CD4-positive, CD25-positive, alpha-beta regulatory T cell (primary cell): ENCODE measurements around the gene GAP43. TPM values are rescaled to one million over a fixed set of nuclear protein-coding genes. Genes with fewer than 3 reads are reported as not detected.

Source experiments
- ATAC-seq, 2 donors: fragments of 150-1000 bp; cut with Tn5 transposase; one replicate each; pipeline ENCODE4 v1.10.0; 2021; ENCODE audit warnings: low read depth in 2 of 2, moderate number of reproducible peaks in 2 of 2, moderate library complexity in 1 of 2
- DNase-seq, 3 donors: peaks; one replicate each; pipeline versions ENCODE4 v3.0.0 to v3.0.0-alpha.2; 2012 to 2022; ENCODE audit warnings: mixed read lengths in 1 of 3
- H3K27ac ChIP-seq: one replicate; pipeline ENCODE4 v1.7.0; 2013; ENCODE audit warnings: mild to moderate bottlenecking, low read length; ENCODE audit not compliant: insufficient read depth, poor library complexity, severe bottlenecking
- H3K27me3 ChIP-seq: one replicate; pipeline ENCODE4 v1.7.0; 2013; ENCODE audit warnings: low read length; ENCODE audit not compliant: control insufficient read depth, insufficient read depth
- H3K36me3 ChIP-seq: one replicate; pipeline ENCODE4 v1.7.0; 2013; ENCODE audit warnings: mild to moderate bottlenecking, low read length, moderate library complexity; ENCODE audit not compliant: control insufficient read depth, insufficient read depth
- H3K4me1 ChIP-seq: 2 replicates; pipeline ENCODE4 v1.7.0; 2013; ENCODE audit warnings: mild to moderate bottlenecking, low read length; ENCODE audit not compliant: insufficient read depth, control insufficient read depth, poor library complexity, severe bottlenecking
- H3K4me3 ChIP-seq: one replicate; pipeline ENCODE4 v1.7.0; 2013; ENCODE audit warnings: low read depth, mild to moderate bottlenecking, low read length, moderate library complexity
- H3K9me3 ChIP-seq, 2 experiments: 1 replicate in 1 of 2; 2 replicates in 1 of 2; pipeline ENCODE4 v1.7.0; 2013; ENCODE audit warnings: low read length in 2 of 2, mild to moderate bottlenecking in 1 of 2, moderate library complexity in 1 of 2; ENCODE audit not compliant: control insufficient read depth in 2 of 2
- H3K27ac Mint-ChIP-seq, 3 donors: one replicate each; pipeline ENCODE4 v1.8.0; 2020 to 2022; ENCODE audit warnings: mild to moderate bottlenecking in 3 of 3, mixed read lengths in 3 of 3, moderate library complexity in 2 of 3
- H3K27me3 Mint-ChIP-seq: one replicate; pipeline ENCODE4 v1.8.0; 2022; ENCODE audit warnings: mild to moderate bottlenecking, mixed read lengths
- H3K36me3 Mint-ChIP-seq: one replicate; pipeline ENCODE4 v1.8.0; 2020; ENCODE audit warnings: mixed read lengths
- H3K4me1 Mint-ChIP-seq, 4 donors: one replicate each; pipeline ENCODE4 v1.8.0; 2020 to 2022; ENCODE audit warnings: mixed read lengths in 4 of 4, mild to moderate bottlenecking in 1 of 4
- H3K4me3 Mint-ChIP-seq, 4 donors: one replicate each; pipeline ENCODE4 v1.8.0; 2020 to 2022; ENCODE audit warnings: mild to moderate bottlenecking in 4 of 4, mixed read lengths in 4 of 4, moderate library complexity in 3 of 4
- H3K9me3 Mint-ChIP-seq, 7 donors: one replicate each; pipeline ENCODE4 v1.8.0; 2020 to 2022; ENCODE audit warnings: mixed read lengths in 7 of 7, mild to moderate bottlenecking in 3 of 7, moderate library complexity in 2 of 7
- polyA plus RNA-seq, 4 donors: library from polyadenylated mRNA; unstranded; fragments of 300-500 nt; fragmentation: Illumina TruSeq; gene quantifications; one replicate each; pipeline ENCODE4 v1.2.3, GENCODE V29; 2021
- total RNA-seq: library from RNA; stranded (reverse); gene quantifications from one replicate; pipeline ENCODE4 v1.2.3, GENCODE V29; 2022

The GAP43 gene
- total and polyA plus RNA-seq, 5 donors from 2014 or later: not detected

DNA sequence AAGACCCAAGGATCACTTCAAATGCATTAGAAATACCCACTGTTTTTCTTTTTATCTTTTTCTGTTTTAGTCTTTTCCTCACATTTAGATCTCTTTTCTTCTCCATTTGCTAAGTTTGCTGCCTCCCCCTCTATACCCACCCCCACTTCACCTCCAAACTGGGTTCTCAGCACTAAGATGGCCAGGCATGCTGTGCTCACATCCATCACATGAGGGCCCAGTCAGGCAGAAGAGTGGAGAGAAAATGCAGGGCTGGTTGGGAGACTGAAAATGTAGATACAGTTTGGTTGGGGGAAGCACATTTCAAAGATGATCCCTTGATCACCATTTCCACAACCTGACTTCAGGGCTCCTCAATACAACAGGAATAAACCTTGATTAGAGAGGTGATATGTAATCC is 8.7 kb downstream of the GAP43 start:
- Histone ChIP-seq H3K27ac (no peak overlapping the region), H3K4me1 (no peaks in the 10 kb centered on the region), H3K4me3 (no peak overlapping the region), H3K9me3 (no peaks in the 10 kb centered on the region), H3K36me3 (no peaks in the 10 kb centered on the region), H3K27me3 (peaks cover 5% of the 10 kb centered on the region)
- peaks cover 14% of the 10 kb centered on the region for H3K27me3 Mint-ChIP-seq
- peaks cover 0 to 1% (median 0%) of the 10 kb centered on the region in 7 donors for H3K9me3 Mint-ChIP-seq
- ATAC-seq: no peak
- no peaks in the 10 kb centered on the region for H3K4me1 Mint-ChIP-seq
- no peak overlapping the region for H3K27ac Mint-ChIP-seq
- H3K4me3 Mint-ChIP-seq: no peak overlapping the region
- H3K36me3 Mint-ChIP-seq: no peaks in the 10 kb centered on the region
- DNase-seq: no peak

DNA sequence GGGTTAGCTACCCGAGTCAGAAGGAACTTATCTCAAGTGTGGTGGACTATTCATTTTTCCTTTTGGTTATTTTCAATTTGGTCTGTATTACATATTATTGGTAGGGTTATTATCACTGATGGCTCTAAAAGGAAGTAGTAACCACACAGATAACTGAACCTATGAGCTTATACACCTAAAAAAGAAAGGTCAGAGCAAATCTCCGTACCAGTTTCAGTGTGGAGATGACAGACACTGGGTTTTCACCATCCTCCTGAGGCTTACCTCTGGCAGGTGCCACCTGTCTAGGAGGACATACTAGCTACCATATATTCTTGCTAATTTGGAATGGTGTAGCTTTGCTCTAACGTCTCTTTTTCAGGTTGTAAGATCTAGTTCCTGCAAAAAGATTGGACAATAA is 10.2 kb downstream of the GAP43 start:
- ATAC-seq: no peak
- Mint-ChIP-seq H3K36me3 (no peaks in the 10 kb centered on the region), H3K27me3 (peaks cover 14% of the 10 kb centered on the region), H3K27ac (no peak overlapping the region), H3K9me3 (peaks cover 0 to 4% (median 0%) of the 10 kb centered on the region in 7 donors), H3K4me3 (no peak overlapping the region), H3K4me1 (peaks cover 0 to under 1% (median 0%) of the 10 kb centered on the region in 4 donors)
- Histone ChIP-seq H3K4me3 (no peak overlapping the region), H3K27ac (no peak overlapping the region), H3K4me1 (no peaks in the 10 kb centered on the region), H3K27me3 (peaks cover 5% of the 10 kb centered on the region), H3K36me3 (no peaks in the 10 kb centered on the region), H3K9me3 (no peaks in the 10 kb centered on the region)
- DNase-seq: no peak

DNA sequence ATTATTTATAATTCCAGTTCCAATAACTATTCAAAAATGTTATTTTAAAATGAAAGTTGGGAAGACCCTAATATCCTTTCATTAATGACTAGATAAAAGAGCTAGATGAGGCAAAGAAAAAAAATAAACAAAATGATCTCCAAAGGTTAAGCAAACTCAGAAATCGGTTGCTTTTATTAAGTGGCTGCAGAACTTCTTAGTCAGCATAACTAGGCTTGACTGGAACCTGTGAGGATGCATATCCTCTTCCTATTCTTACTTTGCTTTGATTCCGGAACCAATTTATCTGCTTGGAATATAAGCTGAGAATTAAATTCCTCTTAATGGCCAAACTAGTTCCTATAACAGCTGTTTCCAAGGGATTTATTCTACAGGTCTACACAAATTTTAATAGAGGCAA is 10.7 kb downstream of the GAP43 start:
- Histone ChIP-seq H3K36me3 (no peaks in the 10 kb centered on the region), H3K27me3 (peaks cover 5% of the 10 kb centered on the region), H3K27ac (no peak overlapping the region), H3K4me1 (no peaks in the 10 kb centered on the region), H3K9me3 (no peaks in the 10 kb centered on the region), H3K4me3 (no peak overlapping the region)
- Mint-ChIP-seq H3K36me3 (no peaks in the 10 kb centered on the region), H3K4me1 (peaks cover 0 to 4% (median 0%) of the 10 kb centered on the region in 4 donors), H3K27me3 (peaks cover 14% of the 10 kb centered on the region), H3K4me3 (no peak overlapping the region), H3K9me3 (peaks cover 0 to 5% (median 0%) of the 10 kb centered on the region in 7 donors), H3K27ac (no peak overlapping the region)
- DNase-seq (no peak), ATAC-seq (no peak)

DNA sequence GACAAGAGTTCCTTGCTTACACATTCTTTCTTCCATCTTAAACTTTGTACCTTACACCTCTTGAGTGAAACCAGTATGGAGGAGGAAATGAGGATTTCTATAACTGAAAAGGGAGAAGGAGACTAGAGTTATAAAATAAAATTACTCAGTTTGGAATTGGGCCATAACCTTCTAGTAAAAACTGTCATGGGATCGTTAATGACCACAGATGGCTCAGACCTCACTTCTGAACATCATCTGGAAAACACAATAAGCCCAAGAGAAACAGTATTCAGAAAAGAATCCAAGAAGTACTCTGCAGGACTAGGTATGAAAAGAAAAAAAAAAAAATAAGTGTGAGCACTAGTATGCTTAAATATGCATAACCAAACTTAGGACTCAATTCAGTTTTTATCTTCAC is 12.1 kb downstream of the GAP43 start:
- Histone ChIP-seq H3K9me3 (no peaks in the 10 kb centered on the region), H3K4me3 (no peak overlapping the region), H3K27me3 (peaks cover 2% of the 10 kb centered on the region), H3K27ac (no peak overlapping the region), H3K36me3 (no peaks in the 10 kb centered on the region), H3K4me1 (no peaks in the 10 kb centered on the region)
- Mint-ChIP-seq H3K27ac (peak overlapping the region in 1 of 3 donors; percentile 22), H3K4me1 (peaks cover 0 to 4% (median 0%) of the 10 kb centered on the region in 4 donors), H3K4me3 (no peak overlapping the region), H3K36me3 (no peaks in the 10 kb centered on the region), H3K9me3 (peaks cover 0 to 5% (median 0%) of the 10 kb centered on the region in 7 donors), H3K27me3 (peaks cover 14% of the 10 kb centered on the region)
- no peak for ATAC-seq
- no peak for DNase-seq

DNA sequence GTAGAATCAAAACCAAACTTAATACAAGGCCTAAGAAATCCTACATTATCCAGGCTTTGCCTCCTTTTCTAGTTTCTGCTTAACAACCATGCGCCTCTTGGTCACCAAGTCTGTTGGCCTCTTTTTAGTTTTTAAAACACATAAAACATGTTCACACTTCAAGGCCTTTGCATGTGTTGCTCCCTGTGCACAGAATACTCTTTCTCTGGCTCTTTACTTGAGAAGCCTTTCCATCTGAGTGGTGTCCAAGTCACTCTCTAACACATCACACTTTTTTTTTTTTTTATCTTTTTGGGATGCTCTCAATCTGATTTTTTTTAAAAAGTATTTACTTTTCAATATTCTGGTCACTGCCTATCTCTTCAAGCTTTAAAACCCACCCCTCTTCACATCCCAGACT is 14.9 kb downstream of the GAP43 start:
- H3K4me3 Mint-ChIP-seq: no peak overlapping the region
- no peak for DNase-seq
- H3K36me3 ChIP-seq: no peaks in the 10 kb centered on the region
- H3K27me3 Mint-ChIP-seq: peaks cover 6% of the 10 kb centered on the region
- peaks cover 0 to 4% (median 0%) of the 10 kb centered on the region in 4 donors for H3K4me1 Mint-ChIP-seq
- no peak for ATAC-seq
- H3K9me3 Mint-ChIP-seq: peaks cover 0 to 5% (median 0%) of the 10 kb centered on the region in 7 donors
- peaks cover 2% of the 10 kb centered on the region for H3K27me3 ChIP-seq
- no peak overlapping the region for H3K27ac Mint-ChIP-seq
- no peaks in the 10 kb centered on the region for H3K4me1 ChIP-seq
- H3K27ac ChIP-seq: no peak overlapping the region
- no peaks in the 10 kb centered on the region for H3K36me3 Mint-ChIP-seq
- H3K9me3 ChIP-seq: no peaks in the 10 kb centered on the region
- H3K4me3 ChIP-seq: no peak overlapping the region

DNA sequence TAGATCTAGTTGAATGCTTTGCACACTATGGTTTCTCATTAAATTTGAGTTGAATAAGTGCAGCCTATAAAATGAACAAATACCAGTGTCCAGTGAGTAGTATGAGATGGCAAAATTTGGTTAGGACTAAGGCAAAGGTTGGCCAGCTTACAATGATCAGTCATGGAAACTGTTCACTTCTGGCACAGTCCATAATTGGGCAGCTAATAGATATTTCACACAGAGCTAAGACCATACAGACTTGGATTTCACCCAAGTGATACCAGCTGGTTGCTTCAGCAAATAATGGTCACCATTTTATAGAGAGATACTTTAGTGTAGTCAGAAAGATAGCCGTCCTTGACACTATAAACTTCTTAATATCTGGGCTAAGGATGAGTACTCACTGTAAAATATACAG is 15.7 kb downstream of the GAP43 start:
- no peak overlapping the region for H3K4me3 Mint-ChIP-seq
- peaks cover 2% of the 10 kb centered on the region for H3K27me3 ChIP-seq
- H3K9me3 Mint-ChIP-seq: peaks cover 0 to 5% (median 0%) of the 10 kb centered on the region in 7 donors
- H3K4me1 Mint-ChIP-seq: peaks cover 0 to 4% (median 0%) of the 10 kb centered on the region in 4 donors
- DNase-seq (no peak), ATAC-seq (no peak)
- no peaks in the 10 kb centered on the region for H3K4me1 ChIP-seq
- no peaks in the 10 kb centered on the region for H3K36me3 ChIP-seq
- no peak overlapping the region for H3K27ac Mint-ChIP-seq
- H3K36me3 Mint-ChIP-seq: no peaks in the 10 kb centered on the region
- no peak overlapping the region for H3K4me3 ChIP-seq
- no peak overlapping the region for H3K27ac ChIP-seq
- H3K9me3 ChIP-seq: no peaks in the 10 kb centered on the region
- H3K27me3 Mint-ChIP-seq: peaks cover 2% of the 10 kb centered on the region

DNA sequence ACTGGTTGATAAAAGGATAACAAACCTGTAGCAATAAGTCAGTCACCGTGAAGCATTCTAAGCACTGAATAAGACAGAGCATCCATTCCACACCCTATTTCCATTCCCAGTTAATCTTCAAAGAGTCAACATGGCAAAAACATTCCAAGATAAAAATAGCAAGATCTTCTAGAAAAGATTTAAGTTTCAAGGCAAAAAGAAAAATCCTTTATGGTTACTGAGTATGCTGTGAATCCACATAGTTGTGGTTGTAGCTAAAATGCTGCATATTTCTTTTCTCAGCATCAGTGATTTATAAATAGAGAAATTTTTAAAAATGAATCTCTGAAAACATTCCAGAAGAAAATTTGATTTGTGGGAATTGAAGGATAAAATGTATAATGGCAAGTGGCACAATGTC is 21.1 kb downstream of the GAP43 start:
- Mint-ChIP-seq H3K4me1 (no peaks in the 10 kb centered on the region), H3K27me3 (peaks cover 23% of the 10 kb centered on the region), H3K9me3 (peaks cover 0 to 4% (median 0%) of the 10 kb centered on the region in 7 donors), H3K27ac (no peak overlapping the region), H3K4me3 (no peak overlapping the region), H3K36me3 (no peaks in the 10 kb centered on the region)
- DNase-seq (no peak), ATAC-seq (no peak)
- no peaks in the 10 kb centered on the region for H3K9me3 ChIP-seq
- no peak overlapping the region for H3K4me3 ChIP-seq
- H3K36me3 ChIP-seq: no peaks in the 10 kb centered on the region
- no peaks in the 10 kb centered on the region for H3K27me3 ChIP-seq
- H3K4me1 ChIP-seq: no peaks in the 10 kb centered on the region
- H3K27ac ChIP-seq: no peak overlapping the region

DNA sequence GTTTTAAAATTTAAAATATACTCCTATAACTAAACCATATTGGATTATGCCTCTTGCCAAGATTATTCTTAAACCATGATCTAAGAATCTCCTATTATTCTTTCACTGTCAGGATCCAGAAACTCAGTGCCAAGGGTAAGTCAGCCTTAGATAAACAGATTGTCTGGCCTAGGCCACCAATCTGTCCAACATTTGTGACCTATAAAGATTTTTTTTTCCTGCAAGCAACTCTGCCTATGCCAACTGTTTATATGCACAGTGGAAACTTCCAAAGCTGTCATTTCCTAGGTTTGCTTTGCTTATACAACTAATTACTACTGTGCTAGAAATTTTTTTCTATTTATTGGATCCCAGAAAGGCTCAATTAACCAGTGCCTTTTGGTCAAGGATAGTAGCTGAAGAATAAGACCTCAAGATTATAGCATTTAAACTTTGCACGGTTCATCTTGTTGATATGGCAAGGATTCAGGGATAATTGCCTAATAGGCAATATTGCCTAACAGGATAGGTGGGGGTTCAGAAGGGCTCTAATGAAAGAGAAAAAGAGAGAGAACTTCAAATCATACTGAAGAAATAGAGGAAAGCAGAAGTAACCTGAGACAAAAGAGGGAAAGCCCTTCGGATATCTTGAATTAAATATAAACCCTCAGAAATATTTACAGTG is 22.8 kb downstream of the GAP43 start:
- Mint-ChIP-seq H3K36me3 (no peaks in the 10 kb centered on the region), H3K27ac (no peak overlapping the region), H3K27me3 (peaks cover 24% of the 10 kb centered on the region), H3K4me1 (no peaks in the 10 kb centered on the region), H3K4me3 (no peak overlapping the region), H3K9me3 (peaks cover 0 to 4% (median 0%) of the 10 kb centered on the region in 7 donors)
- H3K36me3 ChIP-seq: no peaks in the 10 kb centered on the region
- no peak for ATAC-seq
- DNase-seq: no peak
- H3K9me3 ChIP-seq: no peaks in the 10 kb centered on the region
- H3K4me3 ChIP-seq: no peak overlapping the region
- no peak overlapping the region for H3K27ac ChIP-seq
- peaks cover 1% of the 10 kb centered on the region for H3K27me3 ChIP-seq
- no peaks in the 10 kb centered on the region for H3K4me1 ChIP-seq
